Panc1 (cell line): ENCODE data around the gene INPP4B. TPM values are rescaled to one million over a fixed set of nuclear protein-coding genes. Genes with fewer than 3 reads are reported as not detected.

Source experiments
- ATAC-seq: fragments of 200-7000 bp; cut with Tn5 transposase; 2 replicates; pipeline ENCODE4 v1.9.1; 2020; ENCODE audit warnings: mild to moderate bottlenecking, moderate library complexity
- BruUV-seq: library from RNA; stranded (reverse); fragments of 400-500 nt; replicated peaks from 2 replicates; lab custom pipeline; 2021; lab: Mats Ljungman, UMichigan
- CTCF ChIA-PET: fragments of 300-600 bp; sonication (Branson Sonifier 250); formaldehyde crosslinking; loops from one replicate; lab custom pipeline; 2022; ENCODE audit warnings: antibody characterized with exemption; lab: Charles Lee
- POLR2A ChIA-PET: fragments of 300-600 bp; sonication (Branson Sonifier 250); formaldehyde crosslinking; loops from one replicate; lab custom pipeline; 2022; ENCODE audit warnings: antibody characterized with exemption; lab: Charles Lee
- DNase-seq: peaks from one replicate; pipeline ENCODE4 v3.0.0-alpha.2; 2010; ENCODE audit warnings: low read depth, low spot score
- H3K27ac ChIP-seq: 2 replicates; pipeline ENCODE4 v1.5.1; 2011; ENCODE audit warnings: mild to moderate bottlenecking, low read length, inconsistent platforms
- H3K27me3 ChIP-seq: fragments of 200-500 bp; sonication (Bioruptor generic); 2 replicates; pipeline ENCODE4 v1.6.0; 2014; ENCODE audit warnings: low read length, inconsistent platforms; ENCODE audit not compliant: control insufficient read depth, insufficient read depth
- H3K36me3 ChIP-seq: fragments of 200-500 bp; sonication (Bioruptor generic); 2 replicates; pipeline ENCODE4 v1.5.1; 2014; ENCODE audit warnings: inconsistent platforms, mild to moderate bottlenecking, low read length, moderate library complexity; ENCODE audit not compliant: control insufficient read depth, insufficient read depth
- H3K4me1 ChIP-seq: 2 replicates; pipeline ENCODE4 v1.5.1; 2011; ENCODE audit warnings: inconsistent platforms, mild to moderate bottlenecking, low read length, moderate library complexity; ENCODE audit not compliant: control insufficient read depth, insufficient read depth
- H3K4me3 ChIP-seq, 2 experiments: 2 replicates each; pipeline ENCODE4 v1.5.1; 2011 to 2012; ENCODE audit warnings: low read depth in 2 of 2, low read length in 2 of 2, mild to moderate bottlenecking in 2 of 2, inconsistent platforms in 1 of 2, moderate library complexity in 1 of 2
- H3K9me3 ChIP-seq: fragments of 200-500 bp; sonication (Bioruptor generic); 2 replicates; pipeline ENCODE4 v1.5.1; 2014; ENCODE audit warnings: low read depth, mild to moderate bottlenecking, inconsistent platforms, low read length, moderate library complexity; ENCODE audit not compliant: control insufficient read depth, insufficient read depth
- CTCF ChIP-seq: fragments of 450-650 bp; IDR thresholded peaks from 2 replicates; pipeline ENCODE4 v1.5.1; 2017; ENCODE audit warnings: mild to moderate bottlenecking
- POLR2AphosphoS5 ChIP-seq: IDR thresholded peaks from 2 replicates; pipeline ENCODE4 v1.6.1; 2012; ENCODE audit warnings: mild to moderate bottlenecking, low read depth, low read length, moderate library complexity
- REST ChIP-seq, 2 experiments: IDR thresholded peaks; 2 replicates each; pipeline ENCODE4 v1.6.1; 2011 to 2012; ENCODE audit warnings: low read depth in 2 of 2, control low read depth in 1 of 2, low read length in 1 of 2, mild to moderate bottlenecking in 1 of 2, moderate library complexity in 1 of 2; ENCODE audit not compliant: insufficient read depth in 1 of 2
- SIN3A ChIP-seq: IDR thresholded peaks from 2 replicates; pipeline ENCODE4 v1.6.1; 2012; ENCODE audit warnings: low read depth, mild to moderate bottlenecking, low read length, moderate library complexity, borderline replicate concordance; ENCODE audit not compliant: insufficient read depth
- TCF7L2 ChIP-seq: IDR thresholded peaks from 2 replicates; pipeline ENCODE4 v1.6.1; 2011; ENCODE audit warnings: mild to moderate bottlenecking, low read depth, low read length, inconsistent platforms
- in situ Hi-C: cut with HindIII; loops from 2 replicates; pipeline ENCODE4 v1.10.0; 2016; ENCODE audit warnings: low sequenced_read_pairs, low pct_unique_long_range_greater_than_20kb
- intact Hi-C: fragments of 100-400 bp; cut with micrococcal nuclease; formaldehyde crosslinking; loops from one replicate; pipeline ENCODE4 v1.10.0; 2022; ENCODE audit not compliant: unreplicated experiment
- total RNA-seq: library from RNA; stranded (reverse); gene quantifications from one replicate; pipeline ENCODE4 v1.2.1, GENCODE V29; 2021; ENCODE audit not compliant: unreplicated experiment

INPP4B gene
- total RNA-seq, 1 experiment from 2014 or later, result 4.5 TPM

- no peaks in the 10 kb centered on the region for H3K4me1 ChIP-seq
- ChIA-PET CTCF (no interaction called here), POLR2A (no interaction called here)
- no peak overlapping the region for H3K27ac ChIP-seq
- intact Hi-C loops, result no loop called here
- in situ Hi-C loops, result no loop called here
- no peak for ATAC-seq
- no peaks in the 10 kb centered on the region for H3K9me3 ChIP-seq
- no peaks in the 10 kb centered on the region for H3K27me3 ChIP-seq
- BruUV-seq, result no TSS peak
- no peak for DNase-seq
- TF ChIP-seq CTCF (no peak), REST (IDR thresholded peaks at IDR 0.05; ENCODE audit: insufficient read depth in 1 of 2, low read depth in 2 of 2, low read length in 1 of 2) (no peak), TCF7L2 (no peak), POLR2AphosphoS5 (no peak), SIN3A (no peak)
- H3K36me3 ChIP-seq, result no peaks in the 10 kb centered on the region
- no peak overlapping the region for H3K4me3 ChIP-seq
Observed at GRCh38 chr4:142544039-142544438, 302.1 kb downstream of the INPP4B start.

- Histone ChIP-seq H3K27me3 (no peaks in the 10 kb centered on the region), H3K4me3 (no peak overlapping the region), H3K36me3 (no peaks in the 10 kb centered on the region), H3K9me3 (no peaks in the 10 kb centered on the region), H3K4me1 (no peaks in the 10 kb centered on the region), H3K27ac (no peak overlapping the region)
- ChIA-PET CTCF (no interaction called here), POLR2A (no interaction called here)
- no TSS peak for BruUV-seq
- TF ChIP-seq CTCF (no peak), POLR2AphosphoS5 (no peak), REST (IDR thresholded peaks at IDR 0.05; ENCODE audit: insufficient read depth in 1 of 2, low read depth in 2 of 2, low read length in 1 of 2) (no peak), TCF7L2 (no peak), SIN3A (no peak)
- DNase-seq (no peak), ATAC-seq (no peak)
- intact Hi-C loops, result no loop called here
- in situ Hi-C loops, result no loop called here
Observed at GRCh38 chr4:142540483-142540804, 305.7 kb downstream of the INPP4B start.
